GM19240 (cell line): Measurements from ENCODE around the gene APOL1.
"Not testable (repeated sequence)": the region's sequence is repeated elsewhere in the genome, so short reads cannot be mapped to it uniquely, and the experiment has no call there.

ENCODE experiments used
- DNase-seq: peaks from one replicate; pipeline ENCODE4 v3.0.0; 2011; ENCODE audit warnings: low spot score; ENCODE audit not compliant: insufficient read length

Gene APOL1

DNA sequence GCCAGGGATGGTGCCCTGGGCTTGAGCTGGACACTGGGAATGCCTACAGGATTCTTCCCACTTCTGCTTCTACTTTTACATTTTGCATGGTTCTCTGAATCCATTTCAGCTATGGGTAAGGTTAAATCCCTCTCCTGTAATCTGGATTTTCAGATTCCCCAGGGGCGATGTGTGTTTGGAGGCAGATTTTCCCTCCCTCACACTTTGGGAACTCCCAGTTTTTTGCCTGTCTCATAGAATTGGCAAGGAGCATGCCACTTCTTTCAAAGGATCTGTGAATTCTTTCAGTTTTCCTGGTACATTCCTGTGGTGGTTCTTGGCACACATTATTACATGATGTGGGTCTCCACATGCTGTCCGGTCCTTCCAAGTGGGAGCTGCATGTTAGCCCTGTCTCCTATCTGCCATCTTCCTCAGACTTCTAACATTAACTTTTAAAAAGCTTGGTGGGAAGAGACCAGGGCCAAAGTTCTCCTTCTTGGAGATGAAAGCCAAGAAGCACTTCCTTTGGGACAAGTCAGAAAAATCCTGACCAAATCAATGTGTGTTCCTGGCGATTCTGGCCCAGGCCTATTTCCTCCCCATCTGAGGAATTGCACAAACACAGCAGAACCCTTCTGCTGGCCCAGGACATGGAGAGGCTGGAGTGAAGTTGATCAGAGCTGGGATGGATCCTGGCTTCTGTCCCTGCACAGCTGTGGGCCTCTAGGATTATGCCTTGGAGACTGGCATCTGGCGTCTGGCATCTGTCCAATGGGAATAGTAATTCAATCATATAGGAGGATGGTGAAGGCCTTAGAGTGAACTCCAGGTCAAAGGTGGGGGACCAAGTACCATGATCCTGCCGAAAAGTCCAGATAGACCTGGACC is 8.2 kb upstream of the APOL1 start:
- DNase-seq: no peak

GRCh38 chr22:36245805-36246356 is 7.1 kb upstream of the APOL1 start:
- DNase-seq: no peak

GRCh38 chr22:36246718-36247117 is 6.2 kb upstream of the APOL1 start:
- DNase-seq: no peak

- DNase-seq: no peak
These were observed 5.0 kb upstream of the APOL1 start for GRCh38 chr22:36247955-36248354.

- DNase-seq: no peak
These were observed 3.8 kb upstream of the APOL1 start for GRCh38 chr22:36249160-36249559.

GRCh38 chr22:36250292-36250960 is 2.5 kb upstream of the APOL1 start:
- not testable (repeated sequence) for DNase-seq

DNA sequence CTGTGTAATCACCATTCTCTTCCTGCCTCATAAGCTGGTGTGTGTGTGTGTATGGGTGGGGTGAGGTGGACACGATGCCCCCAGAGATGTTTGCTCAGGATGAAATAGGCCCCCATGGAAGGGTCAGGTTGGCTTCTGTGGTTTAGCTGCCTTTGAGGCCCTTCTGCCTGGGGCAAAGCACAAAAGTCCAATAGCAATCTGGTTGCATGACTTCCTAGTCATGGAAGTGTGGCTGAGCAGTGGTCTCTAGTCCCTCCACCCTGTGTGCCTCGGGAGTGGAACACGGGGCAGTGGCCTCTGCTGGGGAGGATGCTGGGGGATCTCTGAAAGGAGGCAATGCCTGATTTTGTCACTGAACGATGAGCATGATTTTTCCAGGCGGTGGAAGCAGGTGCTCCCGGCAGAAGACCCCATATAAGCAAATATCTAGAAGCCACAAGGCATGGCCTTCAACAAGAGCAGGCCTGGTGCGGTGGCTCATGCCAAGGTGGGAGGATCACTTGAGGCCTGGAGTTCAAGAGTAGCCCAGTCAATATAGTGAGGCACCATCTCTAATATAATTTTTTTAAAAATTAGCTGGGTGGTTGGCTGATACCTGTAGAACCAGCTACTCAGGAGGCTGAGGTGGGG is 839 bp upstream of the APOL1 start:
- DNase-seq: not testable (repeated sequence)

DNA sequence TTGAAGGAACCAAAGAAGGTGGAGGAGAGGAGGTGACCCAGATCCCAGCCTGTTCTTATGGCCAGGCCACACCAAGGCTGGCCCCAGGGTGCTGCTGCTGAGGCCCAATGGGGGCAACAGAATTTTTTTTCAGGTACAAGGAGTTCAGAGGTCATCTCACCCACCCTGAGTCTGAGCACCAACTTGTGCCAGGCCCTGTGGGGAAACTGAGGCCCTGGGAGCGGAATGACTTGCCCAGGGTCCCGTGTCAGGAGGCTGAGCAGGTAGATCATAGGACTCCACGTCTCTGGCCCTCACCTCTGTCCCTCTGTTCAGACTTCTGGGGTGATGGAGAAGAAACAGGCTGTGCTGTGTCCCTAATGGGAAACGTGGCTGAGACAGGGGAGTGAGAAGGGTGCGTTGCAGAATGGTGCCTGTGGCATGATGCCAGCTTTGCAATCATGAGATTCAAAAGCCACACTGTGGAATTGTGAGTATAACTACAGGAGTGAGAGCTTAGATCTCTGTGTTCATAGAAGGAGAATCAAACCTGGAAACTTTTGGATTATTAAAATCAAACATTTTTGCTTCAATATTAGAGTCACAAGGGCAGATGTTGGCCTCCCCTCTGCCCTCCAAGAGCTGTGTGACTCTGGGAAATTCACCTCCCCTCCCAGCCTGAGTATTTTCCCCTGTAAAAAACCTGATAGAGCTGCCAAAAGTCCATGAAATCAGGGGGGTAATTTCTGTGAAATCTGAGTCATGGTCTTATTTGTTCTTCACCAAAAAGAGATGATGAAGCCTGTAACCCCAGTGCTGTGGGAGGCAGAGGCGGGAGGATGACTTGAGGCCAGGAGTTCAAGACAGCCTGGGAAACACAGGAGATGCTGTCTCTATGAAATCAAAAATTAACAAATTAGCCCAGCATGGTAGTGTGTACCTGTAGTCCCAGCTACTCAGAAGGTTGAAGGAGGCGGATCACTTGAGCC is 874 bp downstream of the APOL1 start:
- DNase-seq: no peak

GRCh38 chr22:36255572-36255971 is 2.6 kb downstream of the APOL1 start:
- DNase-seq: not testable (repeated sequence)

- DNase-seq: no peak
These were observed 3.5 kb downstream of the APOL1 start for GRCh38 chr22:36256478-36256877.

GRCh38 chr22:36257308-36257707 is 4.4 kb downstream of the APOL1 start:
- DNase-seq: no peak

DNA sequence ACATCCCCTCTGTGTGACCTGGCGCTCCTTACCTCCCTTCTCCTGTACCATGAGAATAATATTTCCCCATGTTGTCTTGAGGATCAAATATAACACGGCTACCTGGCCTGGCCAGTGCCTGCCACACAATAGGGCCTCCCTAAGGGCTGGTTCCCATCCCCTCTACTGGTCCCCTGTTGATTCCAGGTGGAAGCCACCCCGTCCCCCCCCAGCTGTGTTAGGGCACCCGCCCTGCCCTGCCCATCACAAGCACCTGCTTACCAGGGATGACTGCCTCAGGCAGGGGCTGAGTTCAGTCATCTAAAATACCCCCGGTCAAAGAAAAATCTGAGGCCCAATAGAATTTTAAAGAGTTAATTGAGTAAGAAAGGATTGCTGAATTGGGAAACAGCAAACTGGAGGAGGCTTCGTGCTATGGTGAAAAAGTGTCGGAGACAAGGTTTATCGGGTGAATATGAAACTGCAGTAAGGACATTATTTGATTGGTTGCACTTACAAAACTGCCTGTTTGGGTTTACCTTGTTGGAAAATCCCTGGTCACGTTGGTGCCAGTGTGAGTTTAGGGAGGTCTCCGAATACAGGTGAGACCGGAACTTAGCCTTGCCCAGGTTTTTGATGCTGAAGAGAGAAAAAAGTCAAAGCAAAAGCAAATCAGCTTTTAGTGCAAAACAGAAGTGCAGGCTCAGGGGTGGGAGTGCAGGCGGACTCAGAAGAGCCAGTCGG is 5.2 kb downstream of the APOL1 start:
- DNase-seq: no peak

DNA sequence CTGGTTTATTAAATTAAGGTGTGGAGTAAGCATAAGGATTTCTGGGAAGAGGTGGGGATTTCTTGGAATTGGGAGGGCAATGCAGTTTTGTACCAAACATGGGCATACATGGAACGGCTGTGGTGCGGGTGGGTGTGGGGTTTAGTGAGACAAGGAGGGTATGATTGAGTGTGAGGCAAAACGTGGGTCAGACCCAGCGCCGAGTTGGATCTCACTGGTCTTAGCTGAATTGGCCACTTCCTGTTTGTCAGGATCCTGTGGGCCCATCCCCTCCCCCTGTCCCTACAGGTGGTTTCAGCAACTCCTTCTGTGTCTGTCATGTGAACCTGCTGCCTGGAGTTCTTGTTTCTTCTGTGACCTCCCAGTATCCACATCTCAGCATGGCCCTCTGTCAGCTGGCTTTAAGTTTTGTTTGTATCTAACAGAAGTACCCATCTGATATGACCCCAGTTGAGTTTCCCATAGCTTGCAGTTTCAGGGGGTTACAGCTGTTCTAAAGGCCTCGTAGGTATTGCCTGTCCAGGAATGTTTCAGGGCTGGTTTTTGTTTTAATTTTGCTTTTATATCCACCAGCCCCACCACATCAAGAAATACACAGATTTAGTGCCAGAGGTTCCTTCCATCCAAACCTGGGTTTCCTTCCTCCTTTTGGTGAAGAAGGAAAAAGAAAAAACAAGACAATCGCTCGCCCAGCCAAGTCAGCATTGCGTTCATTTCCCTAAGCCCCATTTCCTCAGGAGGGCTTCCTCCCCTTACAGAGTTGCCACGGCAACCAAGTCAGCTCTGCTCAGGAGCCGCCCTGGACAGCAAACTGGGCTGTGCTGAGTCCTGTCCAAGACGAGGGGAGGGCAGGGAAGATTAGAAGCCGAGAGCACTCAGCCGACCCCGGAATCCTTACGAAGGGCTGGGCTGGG is 6.0 kb downstream of the APOL1 start:
- no peak for DNase-seq

DNA sequence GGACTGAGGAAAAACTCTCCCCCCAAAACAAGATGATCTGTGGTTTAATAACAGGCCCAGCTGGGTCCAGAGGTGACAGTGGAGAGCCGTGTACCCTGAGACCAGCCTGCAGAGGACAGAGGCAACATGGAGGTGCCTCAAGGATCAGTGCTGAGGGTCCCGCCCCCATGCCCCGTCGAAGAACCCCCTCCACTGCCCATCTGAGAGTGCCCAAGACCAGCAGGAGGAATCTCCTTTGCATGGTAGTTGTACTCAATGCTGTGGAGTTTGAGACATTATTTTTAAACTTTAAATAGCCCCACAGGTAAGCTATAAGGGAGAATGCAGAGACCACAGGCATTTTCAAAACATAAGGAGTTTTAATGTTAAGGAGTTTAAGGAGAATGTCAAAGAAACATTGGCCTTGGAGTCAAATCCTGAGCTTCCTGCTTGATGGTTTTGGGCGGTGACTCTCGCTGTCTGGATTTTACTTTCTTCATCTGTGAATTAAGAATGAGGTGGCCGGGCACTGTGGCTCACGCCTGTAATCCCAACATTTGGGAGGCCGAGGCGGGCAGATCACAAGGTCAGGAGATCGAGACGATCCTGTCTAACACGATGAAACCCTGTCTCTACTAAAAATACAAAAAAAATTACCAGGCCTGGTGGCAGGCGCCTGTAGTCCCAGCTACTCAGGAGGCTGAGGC is 6.8 kb downstream of the APOL1 start:
- DNase-seq: no peak

- DNase-seq: not testable (repeated sequence)
These were observed 8.7 kb downstream of the APOL1 start for GRCh38 chr22:36261675-36262074.

DNA sequence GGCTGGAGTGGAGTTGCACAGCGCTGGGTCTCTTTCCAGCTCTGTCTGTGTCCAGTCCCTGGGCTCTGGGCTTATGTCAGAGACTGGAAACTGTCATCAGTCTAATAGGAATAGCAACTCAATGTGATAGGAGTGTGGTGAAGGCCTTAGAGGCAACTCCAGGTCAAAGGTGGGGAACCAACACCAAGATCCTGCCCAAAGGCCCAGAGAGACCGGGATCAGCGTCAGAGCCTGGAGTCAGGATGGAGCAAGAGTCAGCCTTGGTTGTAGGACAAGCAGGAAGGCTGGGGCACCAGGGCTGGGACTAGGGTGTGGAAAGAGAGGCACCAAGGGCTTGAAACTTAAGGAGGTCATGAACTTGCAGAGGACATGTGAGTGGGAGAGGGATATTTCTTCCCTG is 9.4 kb downstream of the APOL1 start:
- DNase-seq: not testable (repeated sequence)

DNA sequence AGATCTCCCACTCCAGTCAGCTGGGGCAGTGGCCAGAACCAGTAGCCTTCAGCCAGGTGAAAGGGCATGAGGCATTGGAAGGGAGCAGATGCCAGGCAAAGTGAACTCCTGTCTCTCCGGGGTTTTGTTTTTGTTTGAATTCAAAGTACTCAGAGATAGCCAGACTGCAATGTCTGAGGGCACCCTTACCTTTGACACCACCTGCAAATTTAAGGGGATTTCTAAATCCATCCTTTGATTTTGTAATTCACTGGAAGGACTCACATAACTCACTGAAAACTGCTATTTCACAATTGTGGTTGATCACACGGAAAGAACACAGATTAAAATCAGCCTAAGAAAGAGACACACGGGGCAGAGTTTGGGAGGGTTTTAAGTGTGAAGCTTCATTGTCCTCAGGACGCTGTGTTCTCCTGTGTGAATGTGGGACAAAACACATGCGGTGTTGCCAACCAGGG is 10.3 kb downstream of the APOL1 start:
- not testable (repeated sequence) for DNase-seq

GRCh38 chr22:36263886-36264664 is 11.1 kb downstream of the APOL1 start:
- DNase-seq: not testable (repeated sequence)
